GM18868 (cell line): ENCODE results near the gene ZNF212.
A peak's percentile ranks its signal among the peaks of the same experiment; 100 is the strongest.
"Not testable (repeated sequence)": the region's sequence is repeated elsewhere in the genome, so short reads cannot be mapped to it uniquely, and the experiment has no call there.

Experiments
- ATAC-seq: cut with Tn5 transposase; IDR thresholded peaks from one replicate; pipeline ENCODE4 v1.9.1; 2021; ENCODE audit warnings: mild to moderate bottlenecking, moderate library complexity; ENCODE audit not compliant: unreplicated experiment

Gene ZNF212

DNA sequence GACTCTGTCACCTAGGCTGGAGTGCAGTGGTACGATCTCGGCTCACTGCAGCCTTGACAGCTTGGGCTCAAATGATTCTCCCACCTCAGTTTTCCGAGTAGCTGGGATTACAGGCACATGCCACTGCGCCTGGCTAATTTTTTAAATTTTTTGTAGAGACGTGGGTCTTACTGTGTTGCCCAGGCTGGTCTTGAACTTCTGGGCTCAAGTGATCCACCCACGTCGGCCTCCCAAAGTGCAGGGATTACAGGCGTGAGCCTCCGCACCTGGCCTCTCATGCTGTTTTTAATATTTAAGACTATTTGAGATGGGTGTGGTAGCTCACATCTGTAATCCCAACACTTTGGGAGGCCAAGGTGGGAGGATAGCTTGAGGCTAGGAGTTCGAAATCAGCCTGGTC, 12.1 kb downstream of the ZNF212 start:
- not testable (repeated sequence) for ATAC-seq

DNA sequence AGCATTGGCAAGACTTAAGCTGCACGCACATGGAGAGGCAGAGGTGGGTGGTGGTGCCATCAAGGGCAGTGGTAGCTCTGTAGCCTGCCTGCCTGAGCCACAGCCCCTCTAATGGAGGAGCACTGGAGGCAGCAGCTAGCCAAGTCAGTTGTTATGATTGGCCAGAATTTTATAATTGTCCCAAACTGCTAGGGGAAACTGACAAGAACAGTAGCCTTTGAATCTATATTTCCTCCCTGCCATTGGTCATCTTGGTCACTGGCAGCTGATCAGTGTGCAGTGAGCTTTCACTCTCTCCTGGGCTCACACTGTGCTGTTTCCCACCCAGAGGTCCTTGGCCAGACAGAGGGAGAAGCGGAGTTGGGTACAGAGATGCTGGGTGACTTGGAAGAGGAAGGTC, 12.9 kb downstream of the ZNF212 start:
- no peak for ATAC-seq

DNA sequence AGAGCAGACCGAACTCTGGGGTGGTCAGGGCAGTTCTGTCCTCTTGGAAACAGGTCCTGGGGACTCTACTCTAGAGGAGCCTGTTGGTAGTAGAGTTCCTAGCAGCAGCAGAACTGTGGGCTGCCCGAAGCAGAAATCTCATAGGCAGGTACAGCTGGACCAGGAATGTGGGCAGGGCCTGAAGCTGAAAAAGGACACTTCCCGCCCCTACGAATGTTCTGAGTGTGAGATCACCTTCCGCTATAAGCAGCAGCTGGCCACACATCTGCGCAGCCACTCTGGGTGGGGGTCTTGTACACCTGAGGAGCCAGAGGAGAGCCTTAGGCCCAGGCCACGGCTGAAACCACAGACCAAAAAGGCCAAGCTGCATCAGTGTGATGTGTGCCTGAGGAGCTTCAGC, 14.2 kb downstream of the ZNF212 start:
- ATAC-seq = no peak

DNA sequence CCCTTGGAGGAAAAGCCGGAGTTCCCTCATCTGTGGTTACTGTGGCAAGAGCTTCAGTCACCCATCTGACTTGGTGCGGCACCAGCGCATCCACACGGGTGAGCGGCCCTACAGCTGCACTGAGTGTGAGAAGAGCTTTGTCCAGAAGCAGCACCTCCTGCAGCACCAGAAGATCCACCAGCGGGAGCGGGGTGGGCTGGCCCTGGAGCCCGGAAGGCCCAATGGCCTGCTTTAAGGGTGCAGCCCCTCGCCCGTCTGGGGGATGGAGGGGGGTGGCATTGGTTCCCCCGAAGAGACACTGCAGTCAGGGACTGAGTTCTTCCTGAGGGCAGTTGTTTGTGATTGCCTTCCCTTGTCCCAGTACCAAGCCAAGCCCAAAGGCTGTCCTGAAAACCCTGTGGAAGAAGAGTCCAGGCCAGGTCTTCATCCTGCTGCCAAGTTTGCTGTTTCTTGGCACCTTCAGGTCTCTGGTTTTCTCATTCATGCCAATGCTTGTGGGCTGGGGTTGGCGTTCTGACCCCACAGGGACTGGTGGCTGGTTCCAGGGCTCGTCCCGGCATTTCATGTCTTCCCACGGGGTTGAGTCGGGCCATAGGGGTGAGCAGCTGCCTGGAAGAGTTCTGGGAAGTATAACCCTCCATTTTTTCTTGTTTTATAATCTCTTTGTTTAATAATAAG, 14.9 kb downstream of the ZNF212 start:
- no peak for ATAC-seq

DNA sequence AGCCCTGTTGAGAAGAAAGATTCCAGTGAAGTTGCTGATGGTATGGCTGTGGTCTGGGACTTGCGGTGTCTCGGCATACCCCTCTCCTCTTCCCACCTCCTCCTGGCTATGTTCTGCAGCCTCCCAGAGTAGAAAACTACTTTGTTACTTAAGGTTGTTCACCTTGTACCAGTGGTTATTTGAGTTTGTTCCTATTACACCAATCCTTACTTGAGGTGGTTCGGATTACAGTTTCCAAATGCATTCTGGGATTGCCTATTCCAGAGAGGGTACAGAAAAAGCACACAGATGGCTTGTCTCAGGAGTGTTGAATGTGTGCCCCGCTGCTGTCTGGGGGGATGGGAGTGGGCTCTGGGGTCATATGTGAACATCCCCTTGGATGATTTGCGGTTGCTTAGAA, 15.7 kb downstream of the ZNF212 start:
- no peak for ATAC-seq

DNA sequence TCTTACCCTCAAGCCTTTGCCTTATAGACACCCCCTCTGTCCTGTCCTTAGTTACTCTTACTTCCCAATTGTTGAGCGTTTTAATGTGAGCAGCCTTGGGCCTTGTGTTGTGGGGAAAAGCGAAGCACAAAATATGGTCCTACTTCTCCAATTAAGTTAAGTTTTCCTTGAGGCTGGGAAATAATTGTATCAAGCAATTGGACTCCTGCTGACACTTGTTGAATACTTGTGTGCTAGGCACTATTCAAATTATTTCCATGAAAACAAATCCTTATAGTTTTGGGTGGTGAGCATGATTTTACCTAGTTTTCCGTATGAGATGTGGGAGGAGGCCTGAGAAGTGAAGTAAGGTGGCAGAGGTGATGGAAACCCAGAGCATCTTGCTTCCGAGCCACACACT, 17.1 kb downstream of the ZNF212 start:
- ATAC-seq = no peak

DNA sequence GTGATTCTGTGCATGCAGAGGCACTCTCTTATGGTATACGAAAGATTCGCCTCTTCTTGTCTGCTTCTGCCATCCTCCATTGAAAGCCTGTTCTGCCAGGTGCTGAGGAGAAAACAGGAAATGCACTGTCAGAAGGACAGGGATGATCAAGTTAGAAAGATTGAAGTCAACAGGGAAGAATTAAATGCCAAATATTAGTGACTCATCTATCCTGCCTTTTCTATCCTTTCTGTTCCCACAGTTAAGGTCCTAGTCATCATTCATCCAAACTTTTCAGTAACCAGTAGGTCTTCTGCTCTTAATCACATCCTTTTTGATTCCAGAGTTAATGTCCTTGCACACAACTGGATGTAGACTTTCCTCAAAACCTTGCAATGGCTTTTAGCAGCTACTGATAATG, 17.7 kb downstream of the ZNF212 start:
- ATAC-seq = no peak

DNA sequence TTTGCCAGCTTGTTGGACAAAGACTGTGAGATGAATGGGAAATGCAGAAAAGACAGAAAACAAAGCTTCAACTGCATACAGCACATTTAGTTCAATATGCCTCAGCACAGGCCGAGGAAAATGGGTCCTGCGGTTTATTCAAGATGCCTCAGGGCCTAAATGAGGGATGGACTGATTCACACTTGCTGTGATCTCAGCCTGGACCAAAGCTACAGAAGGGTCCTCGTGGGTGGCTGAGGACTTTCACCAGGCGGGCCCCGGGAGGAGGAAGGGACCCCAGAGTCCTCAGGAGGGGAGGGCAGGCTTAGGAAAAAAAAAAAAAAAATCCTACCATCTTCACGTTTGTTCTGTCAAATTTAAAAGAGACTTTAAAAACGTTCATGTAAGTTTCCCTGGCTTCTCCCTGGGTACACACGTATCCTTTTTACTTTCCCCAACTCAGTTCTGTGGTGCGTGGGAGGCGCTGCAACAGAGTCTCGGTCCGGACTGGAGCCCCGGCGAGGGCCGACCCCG, 21.9 kb downstream of the ZNF212 start:
- ATAC-seq = peak; percentile 6

DNA sequence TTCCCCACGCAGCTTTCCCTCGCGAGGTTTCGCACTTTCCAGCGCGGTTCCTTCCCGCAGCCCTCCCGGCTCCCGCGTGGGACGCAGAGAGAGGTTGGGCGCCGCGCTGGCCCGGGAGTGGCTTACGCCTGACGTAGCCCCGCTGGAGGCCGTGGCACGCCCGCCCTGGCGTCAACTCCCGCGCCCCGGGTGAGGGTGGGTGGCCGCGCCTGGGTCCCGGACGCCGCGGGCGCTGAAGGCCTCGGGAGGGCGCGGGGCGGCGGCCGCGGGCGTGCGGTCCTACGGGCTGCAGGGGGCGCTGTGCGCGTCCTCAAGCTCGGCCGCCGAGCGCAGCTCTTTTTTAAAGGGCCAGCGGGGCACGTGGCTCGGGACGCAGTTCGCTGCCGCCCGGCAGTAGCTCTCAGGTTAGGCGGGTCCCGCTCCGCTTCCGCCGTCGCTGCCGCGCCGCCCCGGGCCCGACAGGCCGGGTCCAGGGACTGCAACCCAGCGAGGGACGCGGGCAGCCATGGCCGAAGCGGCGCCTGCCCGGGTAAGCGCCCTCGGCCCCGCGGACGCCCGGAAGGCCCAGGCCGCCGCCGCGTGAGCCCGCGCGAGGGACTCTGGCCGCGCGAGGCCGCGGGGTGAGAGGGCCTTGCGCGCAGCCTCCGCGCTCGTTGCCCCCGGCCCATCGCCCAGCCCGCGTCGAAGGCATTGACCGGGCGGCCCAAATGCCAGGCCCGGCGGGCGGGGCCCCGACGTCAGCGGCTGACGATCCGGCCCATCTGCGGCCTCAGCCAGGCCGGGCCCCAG, 22.6 kb downstream of the ZNF212 start, which contains the start of gene ZNF783:
TSS of gene ZNF783 (plus strand) at position 368 of the 789 bp plus-strand sequence. CDS start at position 506, 138 bp downstream.
- peak; percentile 84 for ATAC-seq

DNA sequence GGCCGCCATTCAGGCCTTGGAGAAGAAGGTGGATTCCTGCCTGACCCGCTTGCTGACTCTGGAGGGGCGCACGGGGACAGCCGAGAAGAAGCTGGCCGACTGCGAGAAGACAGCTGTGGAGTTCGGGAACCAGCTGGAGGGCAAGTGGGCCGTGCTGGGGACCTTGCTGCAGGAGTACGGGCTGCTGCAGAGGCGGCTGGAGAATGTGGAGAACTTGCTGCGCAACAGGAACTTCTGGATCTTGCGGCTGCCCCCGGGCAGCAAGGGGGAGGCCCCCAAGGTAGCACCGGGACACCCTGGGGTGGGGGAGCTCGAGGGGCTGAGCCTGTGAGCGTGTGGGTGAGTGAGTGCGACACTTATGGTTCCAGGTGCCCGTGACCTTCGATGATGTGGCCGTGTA, 27.0 kb downstream of the ZNF212 start:
- no peak for ATAC-seq

DNA sequence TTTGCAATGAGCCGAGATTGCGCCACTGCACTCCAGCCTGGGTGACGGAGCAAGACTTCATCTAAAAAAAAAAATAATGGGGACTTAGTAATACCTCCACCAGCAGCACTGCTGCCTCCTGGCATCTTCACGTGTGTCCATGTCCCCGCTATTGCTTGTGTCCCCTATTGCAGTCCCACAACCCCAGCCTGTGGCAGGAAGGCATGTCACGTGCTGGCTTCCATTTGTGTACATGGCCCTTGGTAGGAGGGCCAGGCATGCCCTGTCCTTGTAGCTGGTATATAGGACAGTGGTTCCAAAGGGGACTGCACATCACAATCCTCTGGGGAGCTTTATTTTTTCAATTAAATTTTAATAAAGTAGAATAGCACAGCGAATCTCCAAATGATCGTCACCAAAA, 28.3 kb downstream of the ZNF212 start:
- no peak for ATAC-seq

DNA sequence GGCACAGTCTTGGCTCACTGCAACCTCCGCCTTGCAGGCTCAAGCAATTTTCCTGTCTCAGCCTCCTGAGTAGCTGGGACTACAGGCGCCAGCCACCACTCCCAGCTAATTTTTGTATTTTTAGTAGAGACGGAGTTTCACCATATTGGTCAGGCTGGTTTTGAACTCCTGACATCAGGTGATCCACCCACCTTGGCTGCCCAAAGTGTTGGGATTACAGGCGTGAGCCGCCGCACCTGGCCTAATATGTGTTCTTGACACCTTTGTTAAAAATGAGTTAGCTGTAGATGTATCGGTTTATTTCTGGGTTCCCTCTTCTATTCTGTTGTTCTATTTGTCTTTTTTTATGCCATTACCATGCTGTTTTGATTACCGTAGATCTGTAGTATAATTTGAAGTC, 35.0 kb downstream of the ZNF212 start:
- ATAC-seq = not testable (repeated sequence)

DNA sequence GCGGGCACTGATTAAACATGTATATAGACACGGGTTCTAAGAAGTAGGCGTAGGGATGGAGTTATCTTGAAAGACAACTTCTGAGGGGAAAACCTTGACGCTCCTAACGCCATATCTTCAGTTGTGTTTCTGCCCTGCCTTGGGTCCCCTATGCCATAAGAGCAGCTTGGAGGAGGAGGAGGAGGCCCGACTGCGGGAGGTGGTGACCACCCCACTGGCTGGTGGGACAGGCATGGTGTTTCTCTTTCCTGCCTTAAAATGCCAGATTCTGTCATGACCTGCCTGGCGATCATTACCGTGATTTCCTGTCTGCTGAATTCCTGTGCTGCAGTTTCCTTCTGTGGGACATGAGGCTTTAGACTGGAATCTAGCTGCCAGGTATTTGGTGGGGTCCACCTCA, 38.4 kb downstream of the ZNF212 start:
- no peak for ATAC-seq

DNA sequence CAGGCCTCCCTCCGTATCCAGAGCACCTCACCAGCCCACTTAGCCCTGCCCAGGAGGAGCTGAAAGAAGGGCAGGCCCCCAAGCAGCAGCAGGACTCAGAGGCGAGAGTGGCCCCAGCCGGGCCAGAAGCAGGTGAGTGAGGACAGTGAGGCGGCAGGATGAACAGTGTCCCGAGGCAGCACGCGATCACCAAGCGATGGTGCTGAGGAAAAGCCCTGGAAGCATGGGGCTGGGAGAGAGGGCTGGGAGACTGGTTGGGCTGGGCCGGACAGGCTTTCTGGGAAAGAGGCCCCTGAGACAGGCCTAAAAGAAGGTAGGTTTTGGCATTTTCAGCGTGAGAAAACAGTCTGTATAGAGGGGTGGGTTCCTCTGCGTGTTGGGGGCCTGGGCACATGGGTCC, 38.9 kb downstream of the ZNF212 start:
- ATAC-seq = no peak

DNA sequence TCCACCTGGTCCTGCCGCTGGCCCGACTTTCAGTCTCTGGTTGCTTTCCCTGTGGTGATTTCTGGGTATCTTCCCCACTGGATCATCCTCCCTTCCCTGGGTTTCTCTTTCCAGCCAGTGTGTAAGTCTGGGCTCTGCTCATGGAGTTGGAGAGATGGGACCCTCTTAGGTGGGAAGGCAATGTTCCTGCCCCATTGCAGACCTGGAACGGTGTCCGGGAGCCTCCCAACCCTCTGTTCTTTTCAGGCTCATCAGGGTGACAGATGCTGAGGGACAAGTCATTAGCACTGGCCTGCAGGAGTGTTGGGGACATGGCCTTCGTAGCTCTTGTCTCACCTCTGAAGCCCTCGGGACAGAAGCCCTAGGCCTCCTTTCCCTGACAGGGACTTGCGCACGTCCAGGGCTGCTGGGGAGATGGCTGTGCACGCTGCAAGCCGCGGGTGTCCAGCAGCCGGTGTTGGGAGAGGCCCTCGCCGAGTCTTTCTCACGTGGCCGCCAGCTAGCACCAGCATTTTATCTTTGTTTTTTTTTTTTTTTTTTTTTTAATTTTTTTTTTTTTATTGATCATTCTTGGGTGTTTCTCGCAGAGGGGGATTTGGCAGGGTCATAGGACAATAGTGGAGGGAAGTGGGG, 39.8 kb downstream of the ZNF212 start:
- ATAC-seq = no peak

DNA sequence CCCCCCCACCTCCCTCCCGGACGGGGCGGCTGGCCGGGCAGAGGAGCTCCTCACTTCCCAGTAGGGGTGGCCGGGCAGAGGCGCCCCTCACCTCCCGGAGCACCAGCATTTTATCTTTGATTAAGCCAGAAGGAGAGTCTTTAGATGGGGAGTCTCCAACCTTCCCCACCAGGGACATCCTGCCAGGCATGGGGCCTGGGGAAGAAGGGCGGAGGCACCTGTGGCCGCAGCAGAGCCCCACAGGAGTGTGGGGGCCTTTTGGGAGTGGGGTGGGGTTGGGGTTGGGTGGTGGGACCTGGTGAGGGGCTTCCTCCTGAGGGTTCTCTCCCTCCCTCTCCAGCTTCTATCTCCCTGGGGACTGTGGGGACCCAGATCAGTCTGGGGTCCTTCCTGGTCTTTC, 40.7 kb downstream of the ZNF212 start:
- no peak for ATAC-seq

DNA sequence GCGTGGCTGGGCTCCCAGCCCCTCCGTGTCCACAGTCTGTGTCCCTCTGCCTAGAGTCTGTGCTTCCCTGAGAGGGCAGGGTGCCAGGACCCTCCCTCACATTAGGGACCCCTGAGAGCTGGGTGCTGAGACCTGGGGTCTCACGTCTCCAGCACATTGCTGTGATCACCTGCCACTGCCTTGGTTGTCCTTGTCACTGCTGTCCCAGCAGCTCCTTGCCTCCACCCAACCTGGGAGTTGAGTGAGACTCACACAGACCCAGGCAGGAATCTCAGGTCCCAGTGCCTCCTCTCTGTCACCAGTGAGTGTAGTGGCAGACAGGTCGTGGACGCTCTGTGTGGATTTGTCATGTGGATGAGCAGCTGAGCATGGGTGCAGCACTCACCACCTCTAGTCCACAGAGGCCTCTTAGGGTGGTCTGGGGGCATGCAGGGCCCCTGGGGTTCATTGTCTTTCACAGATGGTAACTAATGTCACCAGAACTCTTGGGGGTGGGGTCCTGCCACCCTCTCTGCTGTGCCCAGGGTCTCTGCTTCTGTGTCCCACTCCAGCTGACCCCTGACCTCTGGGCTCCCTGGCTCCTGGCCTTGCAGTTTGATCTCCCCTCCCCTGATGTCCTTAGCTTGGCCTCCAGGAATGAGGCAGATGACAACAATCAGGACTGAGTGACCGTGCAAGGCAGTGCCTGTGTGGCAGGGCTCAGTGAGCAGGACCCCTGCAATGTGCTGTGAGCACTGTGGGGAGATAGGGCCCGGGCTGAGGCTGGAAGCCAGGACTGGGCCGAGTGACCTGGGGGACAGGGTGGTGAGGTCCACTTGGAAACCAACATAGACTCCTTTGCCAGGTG, 41.4 kb downstream of the ZNF212 start:
- ATAC-seq = no peak

DNA sequence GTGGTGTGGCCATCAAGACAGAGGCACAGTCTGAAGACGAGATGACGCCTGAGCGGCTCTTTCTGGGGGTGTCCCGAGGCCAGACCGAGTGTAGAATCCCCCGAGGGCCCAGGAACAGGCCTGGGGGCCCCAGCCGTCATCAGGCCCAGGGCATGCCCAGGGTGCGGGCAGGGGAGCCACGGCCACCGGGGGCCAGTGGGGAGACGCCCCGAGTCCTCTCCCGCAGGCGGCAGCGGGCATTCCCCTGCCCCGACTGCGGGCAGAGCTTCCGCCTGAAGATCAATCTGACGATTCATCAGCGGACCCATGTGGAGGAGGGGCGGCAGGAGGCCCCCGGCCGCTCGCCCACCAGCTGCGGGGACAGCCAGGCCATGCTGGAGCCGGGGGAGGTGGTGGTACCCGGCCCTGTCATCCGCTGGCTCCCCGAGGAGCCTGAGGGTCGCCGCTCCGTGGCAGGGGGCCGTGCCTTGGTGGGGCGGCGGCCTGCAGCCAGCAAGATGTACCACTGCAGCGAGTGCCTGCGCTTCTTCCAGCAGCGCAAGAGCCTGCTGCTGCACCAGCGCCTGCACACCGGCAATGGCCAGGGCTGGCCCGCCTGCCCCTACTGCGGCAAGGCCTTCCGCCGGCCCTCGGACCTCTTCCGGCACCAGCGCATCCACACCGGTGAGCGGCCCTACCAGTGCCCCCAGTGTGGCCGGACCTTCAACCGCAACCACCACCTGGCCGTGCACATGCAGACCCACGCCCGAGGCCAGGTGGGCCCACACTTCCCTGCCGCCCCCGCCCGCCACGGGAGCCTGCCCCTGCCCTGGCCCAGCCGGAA, 42.3 kb downstream of the ZNF212 start:
- ATAC-seq = no peak

DNA sequence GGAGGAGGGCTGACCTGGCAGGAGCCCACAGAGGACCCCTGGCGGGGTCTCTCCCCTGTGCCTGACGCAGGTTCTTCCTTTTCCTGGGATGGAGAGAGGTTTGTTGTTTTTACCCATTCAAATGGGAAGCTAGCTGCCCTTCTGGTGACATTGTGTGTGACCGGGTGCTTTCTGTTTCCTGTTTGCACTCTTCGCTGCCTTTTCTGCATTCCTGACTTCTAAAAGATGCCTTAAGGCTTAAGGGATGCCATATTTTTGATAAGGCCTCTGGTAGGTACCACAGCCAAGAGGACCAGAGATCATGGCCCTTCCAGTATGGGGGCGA, 42.8 kb downstream of the ZNF212 start:
- ATAC-seq = no peak

DNA sequence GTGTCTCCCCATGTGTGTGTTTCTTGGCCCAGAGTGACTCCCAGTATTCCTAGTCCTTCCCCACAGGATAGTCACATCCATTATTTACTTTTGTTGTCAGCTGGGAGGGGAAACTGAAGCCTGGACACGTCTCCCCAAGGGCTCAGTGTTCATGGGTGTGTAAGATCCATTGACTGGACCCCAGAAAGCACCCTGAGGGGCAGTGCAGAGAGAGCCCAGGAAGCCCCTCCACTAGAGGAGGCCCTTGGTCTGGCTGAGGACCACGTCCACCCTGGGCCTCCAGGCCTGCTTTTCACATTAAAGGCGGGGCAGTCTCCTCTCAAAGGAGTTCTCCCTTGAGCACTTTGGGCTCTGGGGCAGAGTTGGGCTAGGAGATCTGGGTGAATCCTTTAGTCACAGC, 43.9 kb downstream of the ZNF212 start:
- ATAC-seq = no peak
